Stromal cell of bone marrow (primary cell): ENCODE results near the gene PTN.

Experiments
- DNase-seq: peaks from one replicate; pipeline ENCODE4 v3.0.0-alpha.2; 2012; ENCODE audit warnings: low read depth

Gene PTN

GRCh38 chr7:137343281-137343841 is at the start of gene PTN:
Gene PTN (minus strand): TSS chr7:137343733. CDS start chr7:137254973, 88,760 bp downstream.
- peak; percentile 55 for DNase-seq

GRCh38 chr7:137390076-137390475 is 46.5 kb upstream of the PTN start:
- DNase-seq, result no peak

- DNase-seq, result no peak
Measured at GRCh38 chr7:137388916-137389315, 45.4 kb upstream of the PTN start.

- no peak for DNase-seq
Measured at GRCh38 chr7:137386966-137387365, 43.4 kb upstream of the PTN start.

- DNase-seq, result no peak
Measured at GRCh38 chr7:137381045-137381444, 37.5 kb upstream of the PTN start.

- DNase-seq, result no peak
Measured at GRCh38 chr7:137373507-137373906, 30.0 kb upstream of the PTN start.

GRCh38 chr7:137371616-137372015 is 28.1 kb upstream of the PTN start:
- DNase-seq, result no peak

- DNase-seq, result no peak
Measured at GRCh38 chr7:137366995-137367394, 23.5 kb upstream of the PTN start.

- no peak for DNase-seq
Measured at GRCh38 chr7:137363683-137364082, 20.1 kb upstream of the PTN start.

GRCh38 chr7:137360087-137360679 is 16.6 kb upstream of the PTN start:
- no peak for DNase-seq

- DNase-seq, result no peak
Measured at GRCh38 chr7:137354961-137355360, 11.4 kb upstream of the PTN start.

GRCh38 chr7:137354396-137354795 is 10.9 kb upstream of the PTN start:
- DNase-seq, result no peak

- no peak for DNase-seq
Measured at GRCh38 chr7:137351941-137352340, 8.4 kb upstream of the PTN start.

- no peak for DNase-seq
Measured at GRCh38 chr7:137345799-137346449, 2.4 kb upstream of the PTN start.

- no peak for DNase-seq
Measured at GRCh38 chr7:137342828-137343261, 688 bp downstream of the PTN start.

- DNase-seq, result no peak
Measured at GRCh38 chr7:137342265-137342664, 1.3 kb downstream of the PTN start.

- DNase-seq, result no peak
Measured at GRCh38 chr7:137337902-137338301, 5.6 kb downstream of the PTN start.

GRCh38 chr7:137335814-137336213 is 7.7 kb downstream of the PTN start:
- DNase-seq, result no peak

- DNase-seq, result peak; percentile 44
Measured at GRCh38 chr7:137331378-137331777, 12.2 kb downstream of the PTN start.

GRCh38 chr7:137329411-137329810 is 14.1 kb downstream of the PTN start:
- no peak for DNase-seq

GRCh38 chr7:137328373-137329120 is 15.0 kb downstream of the PTN start:
- no peak for DNase-seq

GRCh38 chr7:137325927-137326326 is 17.6 kb downstream of the PTN start:
- no peak for DNase-seq
